GM12878 (cell line): Measurements from ENCODE around the gene TMX3. TPM values are rescaled to one million over a fixed set of nuclear protein-coding genes. Genes with fewer than 3 reads are reported as not detected.

Source experiments
- BRCA1 ChIP-seq: IDR thresholded peaks from 2 replicates; pipeline ENCODE4 v1.6.1; 2011; ENCODE audit warnings: low read depth, low read length, improper control_type of control experiment
- HDGF ChIP-seq: fragments of 450-650 bp; IDR thresholded peaks from 2 replicates; pipeline ENCODE4 v1.6.1; 2016; ENCODE audit warnings: antibody characterized with exemption
- MTA3 ChIP-seq: IDR thresholded peaks from 2 replicates; pipeline ENCODE4 v1.6.1; 2012; ENCODE audit warnings: low read length, inconsistent platforms, borderline replicate concordance
- MYB ChIP-seq: fragments of 150-350 bp; IDR thresholded peaks from 2 replicates; pipeline ENCODE4 v1.6.1; 2014; ENCODE audit warnings: mild to moderate bottlenecking, low read depth, low read length, borderline replicate concordance
- NFYA ChIP-seq: IDR thresholded peaks from 2 replicates; pipeline ENCODE4 v1.6.1; 2011; ENCODE audit warnings: low read depth, mild to moderate bottlenecking, low read length, improper control_type of control experiment, borderline replicate concordance
- NFYB ChIP-seq: IDR thresholded peaks from 2 replicates; pipeline ENCODE4 v1.6.1; 2011; ENCODE audit warnings: low read depth, mild to moderate bottlenecking, low read length, improper control_type of control experiment, moderate library complexity; ENCODE audit not compliant: insufficient read depth
- RBBP5 ChIP-seq: fragments of 200-600 bp; sonication (generic); conservative IDR thresholded peaks from 2 replicates; pipeline ENCODE4 v1.6.1; 2016
- RUNX3 ChIP-seq: IDR thresholded peaks from 2 replicates; pipeline ENCODE4 v1.6.1; 2012; ENCODE audit warnings: low read length, inconsistent platforms
- SMAD5 ChIP-seq: IDR thresholded peaks from 2 replicates; pipeline ENCODE4 v1.6.1; 2016; ENCODE audit warnings: antibody characterized with exemption, low read depth
- SMC3 ChIP-seq: IDR thresholded peaks from 2 replicates; pipeline ENCODE4 v1.6.1; 2011; ENCODE audit warnings: low read length, improper control_type of control experiment, borderline replicate concordance
- STAT3 ChIP-seq: IDR thresholded peaks from 2 replicates; pipeline ENCODE4 v1.6.1; 2011; ENCODE audit warnings: low read depth, low read length, improper control_type of control experiment
- ZNF384 ChIP-seq: IDR thresholded peaks from 2 replicates; pipeline ENCODE4 v1.6.1; 2012; ENCODE audit warnings: low read depth, mild to moderate bottlenecking, low read length, improper control_type of control experiment, borderline replicate concordance
- ZNF622 ChIP-seq: fragments of 450-650 bp; IDR thresholded peaks from 2 replicates; pipeline ENCODE4 v1.6.1; 2017; ENCODE audit warnings: mild to moderate bottlenecking, inconsistent platforms
- polyA plus RNA-seq, 11 experiments: library from polyadenylated mRNA; depleted of rRNA in 4 of 11; unstranded in 6 of 11; stranded (reverse) in 5 of 11; fragments of >200 nt; fragmentation: Nextera tagmentation in 4 of 11; fragmentation: Illumina TruSeq in 1 of 11; extraction: Ambion mirVana in 4 of 11; extraction: Trizol in 1 of 11; gene quantifications; 1 replicate in 1 of 11; 2 replicates in 10 of 11; pipeline versions ENCODE4 v1.2.1 to v1.2.3, GENCODE V29; 2011 to 2016; ENCODE audit warnings: inconsistent platforms in 2 of 11, missing spikeins in 2 of 11, low read depth in 1 of 11
- total RNA-seq, 4 experiments: library from RNA; depleted of rRNA in 3 of 4; stranded (reverse); fragments of >200 nt in 3 of 4; fragmentation: Illumina TruSeq in 1 of 4; extraction: Trizol in 1 of 4; gene quantifications; 2 replicates each; pipeline versions ENCODE4 v1.2.1 to v1.2.3, GENCODE V29; 2013 to 2021
- TF ChIP-seq, protein P1 (sequence below): fragments of 450-650 bp; conservative IDR thresholded peaks from 2 replicates; pipeline ENCODE4 v1.6.1; 2017; ENCODE audit warnings: mild to moderate bottlenecking, moderate library complexity
- TF ChIP-seq, protein P2 (sequence below): fragments of 450-650 bp; IDR thresholded peaks from 2 replicates; pipeline ENCODE4 v1.6.1; 2018; ENCODE audit warnings: borderline replicate concordance, mild to moderate bottlenecking; ENCODE audit not compliant: partially characterized antibody
- TF ChIP-seq, protein P3 (sequence below): IDR thresholded peaks from 2 replicates; pipeline ENCODE4 v1.6.1; 2012; ENCODE audit warnings: low read depth, low read length, improper control_type of control experiment

TMX3 gene
- total and polyA plus RNA-seq, 10 of the 15 experiments (the other 5 are each of a cell fraction or from before 2014, with no cell fraction given), result 14.2 to 85.6 (median 29.7) TPM

DNA sequence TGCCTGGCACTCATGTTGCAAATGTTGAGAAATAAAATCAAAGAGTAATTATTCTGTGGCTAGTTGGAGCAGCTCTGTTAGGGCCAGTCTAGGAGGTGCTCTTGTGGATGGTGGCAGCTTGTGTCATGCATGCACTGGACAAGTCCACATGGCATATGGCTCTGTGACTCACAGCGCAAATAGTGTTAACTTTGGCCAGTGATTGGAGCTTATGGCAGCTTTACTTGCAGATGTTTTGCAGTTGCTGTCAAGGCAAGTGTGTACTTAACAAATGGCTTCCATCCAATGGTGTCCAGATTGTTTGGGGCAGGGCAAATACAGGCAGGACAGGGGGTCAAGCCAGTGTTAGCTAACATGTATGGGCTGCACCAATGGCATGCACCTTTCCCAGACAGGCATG lies 26.1 kb upstream of the TMX3 start (continued):
- TF ChIP-seq, protein P1, sequence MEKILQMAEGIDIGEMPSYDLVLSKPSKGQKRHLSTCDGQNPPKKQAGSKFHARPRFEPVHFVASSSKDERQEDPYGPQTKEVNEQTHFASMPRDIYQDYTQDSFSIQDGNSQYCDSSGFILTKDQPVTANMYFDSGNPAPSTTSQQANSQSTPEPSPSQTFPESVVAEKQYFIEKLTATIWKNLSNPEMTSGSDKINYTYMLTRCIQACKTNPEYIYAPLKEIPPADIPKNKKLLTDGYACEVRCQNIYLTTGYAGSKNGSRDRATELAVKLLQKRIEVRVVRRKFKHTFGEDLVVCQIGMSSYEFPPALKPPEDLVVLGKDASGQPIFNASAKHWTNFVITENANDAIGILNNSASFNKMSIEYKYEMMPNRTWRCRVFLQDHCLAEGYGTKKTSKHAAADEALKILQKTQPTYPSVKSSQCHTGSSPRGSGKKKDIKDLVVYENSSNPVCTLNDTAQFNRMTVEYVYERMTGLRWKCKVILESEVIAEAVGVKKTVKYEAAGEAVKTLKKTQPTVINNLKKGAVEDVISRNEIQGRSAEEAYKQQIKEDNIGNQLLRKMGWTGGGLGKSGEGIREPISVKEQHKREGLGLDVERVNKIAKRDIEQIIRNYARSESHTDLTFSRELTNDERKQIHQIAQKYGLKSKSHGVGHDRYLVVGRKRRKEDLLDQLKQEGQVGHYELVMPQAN, result no peak
- TF ChIP-seq NFYB, result no peak
- TF ChIP-seq BRCA1, result no peak
- no peak for TF ChIP-seq STAT3
- TF ChIP-seq, protein P2, sequence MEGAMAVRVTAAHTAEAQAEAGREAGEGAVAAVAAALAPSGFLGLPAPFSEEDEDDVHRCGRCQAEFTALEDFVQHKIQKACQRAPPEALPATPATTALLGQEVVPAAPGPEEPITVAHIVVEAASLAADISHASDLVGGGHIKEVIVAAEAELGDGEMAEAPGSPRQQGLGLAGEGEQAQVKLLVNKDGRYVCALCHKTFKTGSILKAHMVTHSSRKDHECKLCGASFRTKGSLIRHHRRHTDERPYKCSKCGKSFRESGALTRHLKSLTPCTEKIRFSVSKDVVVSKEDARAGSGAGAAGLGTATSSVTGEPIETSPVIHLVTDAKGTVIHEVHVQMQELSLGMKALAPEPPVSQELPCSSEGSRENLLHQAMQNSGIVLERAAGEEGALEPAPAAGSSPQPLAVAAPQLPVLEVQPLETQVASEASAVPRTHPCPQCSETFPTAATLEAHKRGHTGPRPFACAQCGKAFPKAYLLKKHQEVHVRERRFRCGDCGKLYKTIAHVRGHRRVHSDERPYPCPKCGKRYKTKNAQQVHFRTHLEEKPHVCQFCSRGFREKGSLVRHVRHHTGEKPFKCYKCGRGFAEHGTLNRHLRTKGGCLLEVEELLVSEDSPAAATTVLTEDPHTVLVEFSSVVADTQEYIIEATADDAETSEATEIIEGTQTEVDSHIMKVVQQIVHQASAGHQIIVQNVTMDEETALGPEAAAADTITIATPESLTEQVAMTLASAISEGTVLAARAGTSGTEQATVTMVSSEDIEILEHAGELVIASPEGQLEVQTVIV, result no peak
- TF ChIP-seq NFYA, result no peak
- no peak for TF ChIP-seq SMC3
- TF ChIP-seq MTA3, result no peak
- no peak for TF ChIP-seq HDGF
- TF ChIP-seq RBBP5, result no peak
- no peak for TF ChIP-seq ZNF384
- TF ChIP-seq, protein P3, sequence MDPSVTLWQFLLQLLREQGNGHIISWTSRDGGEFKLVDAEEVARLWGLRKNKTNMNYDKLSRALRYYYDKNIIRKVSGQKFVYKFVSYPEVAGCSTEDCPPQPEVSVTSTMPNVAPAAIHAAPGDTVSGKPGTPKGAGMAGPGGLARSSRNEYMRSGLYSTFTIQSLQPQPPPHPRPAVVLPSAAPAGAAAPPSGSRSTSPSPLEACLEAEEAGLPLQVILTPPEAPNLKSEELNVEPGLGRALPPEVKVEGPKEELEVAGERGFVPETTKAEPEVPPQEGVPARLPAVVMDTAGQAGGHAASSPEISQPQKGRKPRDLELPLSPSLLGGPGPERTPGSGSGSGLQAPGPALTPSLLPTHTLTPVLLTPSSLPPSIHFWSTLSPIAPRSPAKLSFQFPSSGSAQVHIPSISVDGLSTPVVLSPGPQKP, result no peak
- no peak for TF ChIP-seq ZNF622
- TF ChIP-seq MYB, result no peak
- TF ChIP-seq RUNX3, result no peak
- TF ChIP-seq SMAD5, result no peak
